ENCODE results near the gene COG2. TPM values are rescaled to one million over a fixed set of nuclear protein-coding genes. Genes with fewer than 3 reads are reported as not detected.
"Not testable (repeated sequence)": the region's sequence is repeated elsewhere in the genome, so short reads cannot be mapped to it uniquely, and the experiment has no call there.

COG2 gene
- total RNA-seq, 1 donor from 2014 or later: 25.9 TPM

GRCh38 chr1:230713915-230714764 is 71.9 kb downstream of the COG2 start, which contains the start of gene AGT:
TSS of gene AGT (minus strand) at chr1:230714122. CDS start at chr1:230710823, 3,299 bp downstream.
- peak within 1 kb of the TSS; percentile 70 for H3K4me2 ChIP-seq (ENCODE audit: low read length)
- Mint-ChIP-seq H3K4me1 (ENCODE audit: low read depth, unreplicated experiment) (peaks cover 15% of the 10 kb centered on the region), H3K27ac (ENCODE audit: unreplicated experiment) (peak within 1 kb of the TSS; percentile 53), H3K4me3 (ENCODE audit: unreplicated experiment) (peak within 1 kb of the TSS; percentile 40), H3K36me3 (ENCODE audit: low read depth, unreplicated experiment) (no peaks in the 10 kb centered on the region), H3K9me3 (ENCODE audit: unreplicated experiment) (peaks cover 6% of the 10 kb centered on the region), H3K27me3 (ENCODE audit: low read depth, unreplicated experiment) (peaks cover 8% of the 10 kb centered on the region)
- TF ChIP-seq EZH2 (IDR thresholded peaks at IDR 0.05; ENCODE audit: insufficient read depth, low read length) (no peak), CTCF (IDR thresholded peaks at IDR 0.05; ENCODE audit: insufficient read depth, low read depth, low read length) (no peak)
- DNase-seq (ENCODE audit: low read depth) (peak; percentile 85), FAIRE-seq (no peak)
- no peak within 1 kb of the TSS for H3K4me3 ChIP-seq (ENCODE audit: insufficient read depth, low read depth, low read length)
- H3K9ac ChIP-seq (ENCODE audit: low read length): no peak within 1 kb of the TSS
- no peaks in the 10 kb centered on the region for H3K36me3 ChIP-seq (ENCODE audit: insufficient read depth, low read length)
- no peaks in the 10 kb centered on the region for H3K9me3 ChIP-seq (ENCODE audit: insufficient read depth, low read depth, low read length)
- H3K27ac ChIP-seq (ENCODE audit: low read depth, low read length): no peak within 1 kb of the TSS
- no peaks in the 10 kb centered on the region for H3K79me2 ChIP-seq (ENCODE audit: insufficient read depth, low read length)
- H4K20me1 ChIP-seq (ENCODE audit: insufficient read depth, low read length): no peaks in the 10 kb centered on the region
- peak within 1 kb of the TSS; percentile 8 for H2AFZ ChIP-seq (ENCODE audit: low read depth, low read length)
- peaks cover 11% of the 10 kb centered on the region for H3K4me1 ChIP-seq (ENCODE audit: insufficient read depth, low read length)
- no peaks in the 10 kb centered on the region for H3K27me3 ChIP-seq (ENCODE audit: insufficient read depth, low read length)

- FAIRE-seq: no peak
- Mint-ChIP-seq H3K36me3 (ENCODE audit: low read depth, unreplicated experiment) (no peaks in the 10 kb centered on the region), H3K27ac (ENCODE audit: unreplicated experiment) (no peak overlapping the region)
Observed at GRCh38 chr1:230715510-230715909, 73.2 kb downstream of the COG2 start.

GRCh38 chr1:230716453-230716852 is 74.2 kb downstream of the COG2 start:
- H3K4me3 Mint-ChIP-seq (ENCODE audit: unreplicated experiment); H3K79me2 ChIP-seq (ENCODE audit: insufficient read depth, low read length); H4K20me1 ChIP-seq (ENCODE audit: insufficient read depth, low read length); H3K4me3 ChIP-seq (ENCODE audit: insufficient read depth, low read depth, low read length); H3K9me3 ChIP-seq (ENCODE audit: insufficient read depth, low read depth, low read length); FAIRE-seq; H3K27ac ChIP-seq (ENCODE audit: low read depth, low read length); H3K9ac ChIP-seq (ENCODE audit: low read length); H3K27me3 ChIP-seq (ENCODE audit: insufficient read depth, low read length); DNase-seq (ENCODE audit: low read depth); H3K36me3 ChIP-seq (ENCODE audit: insufficient read depth, low read length); H2AFZ ChIP-seq (ENCODE audit: low read depth, low read length); H3K4me2 ChIP-seq (ENCODE audit: low read length); H3K36me3 Mint-ChIP-seq (ENCODE audit: low read depth, unreplicated experiment); H3K27ac Mint-ChIP-seq (ENCODE audit: unreplicated experiment): not testable (repeated sequence)
- H3K4me1 Mint-ChIP-seq (ENCODE audit: low read depth, unreplicated experiment): peaks cover 15% of the 10 kb centered on the region
- peaks cover 13% of the 10 kb centered on the region for H3K27me3 Mint-ChIP-seq (ENCODE audit: low read depth, unreplicated experiment)
- H3K4me1 ChIP-seq (ENCODE audit: insufficient read depth, low read length): peaks cover 11% of the 10 kb centered on the region
- H3K9me3 Mint-ChIP-seq (ENCODE audit: unreplicated experiment): peaks cover 11% of the 10 kb centered on the region

More at GRCh38 chr1:230715510-230715909, 73.2 kb downstream of the COG2 start:
- Histone ChIP-seq H3K4me2 (ENCODE audit: low read length) (no peak overlapping the region), H3K9ac (ENCODE audit: low read length) (no peak overlapping the region), H3K79me2 (ENCODE audit: insufficient read depth, low read length) (no peaks in the 10 kb centered on the region), H3K27ac (ENCODE audit: low read depth, low read length) (no peak overlapping the region), H3K36me3 (ENCODE audit: insufficient read depth, low read length) (no peaks in the 10 kb centered on the region), H3K9me3 (ENCODE audit: insufficient read depth, low read depth, low read length) (no peaks in the 10 kb centered on the region), H4K20me1 (ENCODE audit: insufficient read depth, low read length) (no peaks in the 10 kb centered on the region), H2AFZ (ENCODE audit: low read depth, low read length) (no peak overlapping the region), H3K27me3 (ENCODE audit: insufficient read depth, low read length) (no peaks in the 10 kb centered on the region), H3K4me1 (ENCODE audit: insufficient read depth, low read length) (peaks cover 11% of the 10 kb centered on the region), H3K4me3 (ENCODE audit: insufficient read depth, low read depth, low read length) (no peak overlapping the region)
- peaks cover 8% of the 10 kb centered on the region for H3K9me3 Mint-ChIP-seq (ENCODE audit: unreplicated experiment)
- TF ChIP-seq CTCF (IDR thresholded peaks at IDR 0.05; ENCODE audit: insufficient read depth, low read depth, low read length) (no peak), EZH2 (IDR thresholded peaks at IDR 0.05; ENCODE audit: insufficient read depth, low read length) (no peak)
- H3K27me3 Mint-ChIP-seq (ENCODE audit: low read depth, unreplicated experiment): peaks cover 10% of the 10 kb centered on the region
- peaks cover 15% of the 10 kb centered on the region for H3K4me1 Mint-ChIP-seq (ENCODE audit: low read depth, unreplicated experiment)
- no peak overlapping the region for H3K4me3 Mint-ChIP-seq (ENCODE audit: unreplicated experiment)
- DNase-seq (ENCODE audit: low read depth): no peak

All from astrocyte (in vitro differentiated cells and primary cell).